Endometrial microvascular endothelial cells (primary cell): Measurements from ENCODE around the gene FAM186B. TPM values are rescaled to one million over a fixed set of nuclear protein-coding genes. Genes with fewer than 3 reads are reported as not detected.

Experiments
- in situ Hi-C: cut with HindIII; loops from 2 replicates; pipeline ENCODE4 v1.10.0; 2017; ENCODE audit warnings: low sequenced_read_pairs, low pct_unique_long_range_greater_than_20kb; ENCODE audit errors: inconsistent ontology term
- total RNA-seq: library from RNA; depleted of rRNA; stranded (reverse); fragments of >200 nt; gene quantifications from one replicate; pipeline ENCODE4 v1.2.3, GENCODE V29; 2015; ENCODE audit errors: inconsistent ontology term

Gene FAM186B
- total RNA-seq, 1 donor from 2014 or later: not detected

GRCh38 chr12:49557187-49557916, 48.1 kb downstream of the FAM186B start:
- in situ Hi-C loops: no loop called here

GRCh38 chr12:49556391-49557186, 48.9 kb downstream of the FAM186B start:
- in situ Hi-C loops: no loop called here

GRCh38 chr12:49555631-49556390, 49.6 kb downstream of the FAM186B start:
- in situ Hi-C loops: no loop called here

GRCh38 chr12:49554266-49554665, 51.2 kb downstream of the FAM186B start:
- in situ Hi-C loops: no loop called here

- in situ Hi-C loops: no loop called here
Observed at GRCh38 chr12:49553512-49554088, 51.8 kb downstream of the FAM186B start.

- in situ Hi-C loops: no loop called here
Observed at GRCh38 chr12:49552899-49553298, 52.5 kb downstream of the FAM186B start.

- in situ Hi-C loops: no loop called here
Observed at GRCh38 chr12:49552425-49552824, 53.0 kb downstream of the FAM186B start.

GRCh38 chr12:49552014-49552413, 53.4 kb downstream of the FAM186B start:
- in situ Hi-C loops: no loop called here

- in situ Hi-C loops: no loop called here
Observed at GRCh38 chr12:49550693-49551252, 54.7 kb downstream of the FAM186B start.

GRCh38 chr12:49549735-49550692, 55.4 kb downstream of the FAM186B start:
- in situ Hi-C loops: no loop called here

GRCh38 chr12:49548822-49549648, 56.4 kb downstream of the FAM186B start:
- in situ Hi-C loops: no loop called here

GRCh38 chr12:49548481-49548821, 57.0 kb downstream of the FAM186B start:
- in situ Hi-C loops: no loop called here

- in situ Hi-C loops: no loop called here
Observed at GRCh38 chr12:49547090-49547690, 58.2 kb downstream of the FAM186B start.

GRCh38 chr12:49546481-49546880, 59.0 kb downstream of the FAM186B start:
- in situ Hi-C loops: no loop called here

- in situ Hi-C loops: no loop called here
Observed at GRCh38 chr12:49545815-49546214, 59.6 kb downstream of the FAM186B start.

- in situ Hi-C loops: no loop called here
Observed at GRCh38 chr12:49543914-49544815, 61.3 kb downstream of the FAM186B start.
